ENCODE data around the gene SMARCA1. TPM values are rescaled to one million over a fixed set of nuclear protein-coding genes. Genes with fewer than 3 reads are reported as not detected.

Gene SMARCA1
- total RNA-seq, 1 donor from 2014 or later: 6.8 TPM

GRCh38 chrX:129494887-129495286 lies 28.4 kb downstream of the SMARCA1 start:
- H3K36me3 ChIP-seq (ENCODE audit: control insufficient read depth, insufficient read depth, low read length): no peaks in the 10 kb centered on the region
- H3K4me3 ChIP-seq (ENCODE audit: low read depth, low read length): no peak overlapping the region
- DNase-seq (ENCODE audit: low read depth) (no peak), FAIRE-seq (no peak)
- TF ChIP-seq CTCF (IDR thresholded peaks at IDR 0.05; ENCODE audit: insufficient read depth, low read length, severe bottlenecking): no peak
- no peaks in the 10 kb centered on the region for H3K27me3 ChIP-seq (ENCODE audit: control insufficient read depth, insufficient read depth, low read length)

GRCh38 chrX:129493643-129494042 lies 29.6 kb downstream of the SMARCA1 start:
- no peak for FAIRE-seq

GRCh38 chrX:129490330-129490729 lies 33.0 kb downstream of the SMARCA1 start:
- Histone ChIP-seq H3K27me3 (ENCODE audit: control insufficient read depth, insufficient read depth, low read length) (no peaks in the 10 kb centered on the region), H3K36me3 (ENCODE audit: control insufficient read depth, insufficient read depth, low read length) (no peaks in the 10 kb centered on the region), H3K4me3 (ENCODE audit: low read depth, low read length) (no peak overlapping the region)
- FAIRE-seq (no peak), DNase-seq (ENCODE audit: low read depth) (no peak)
- no peak for TF ChIP-seq CTCF (IDR thresholded peaks at IDR 0.05; ENCODE audit: insufficient read depth, low read length, severe bottlenecking)

More at GRCh38 chrX:129493643-129494042, 29.6 kb downstream of the SMARCA1 start:
- no peaks in the 10 kb centered on the region for H3K36me3 ChIP-seq (ENCODE audit: control insufficient read depth, insufficient read depth, low read length)
- H3K27me3 ChIP-seq (ENCODE audit: control insufficient read depth, insufficient read depth, low read length): no peaks in the 10 kb centered on the region
- TF ChIP-seq CTCF (IDR thresholded peaks at IDR 0.05; ENCODE audit: insufficient read depth, low read length, severe bottlenecking): no peak
- peak; percentile 48 for DNase-seq (ENCODE audit: low read depth)
- H3K4me3 ChIP-seq (ENCODE audit: low read depth, low read length): no peak overlapping the region

GRCh38 chrX:129488359-129488758 lies 34.9 kb downstream of the SMARCA1 start:
- Histone ChIP-seq H3K36me3 (ENCODE audit: control insufficient read depth, insufficient read depth, low read length) (no peaks in the 10 kb centered on the region), H3K27me3 (ENCODE audit: control insufficient read depth, insufficient read depth, low read length) (no peaks in the 10 kb centered on the region), H3K4me3 (ENCODE audit: low read depth, low read length) (no peak overlapping the region)
- DNase-seq (ENCODE audit: low read depth) (no peak), FAIRE-seq (no peak)
- no peak for TF ChIP-seq CTCF (IDR thresholded peaks at IDR 0.05; ENCODE audit: insufficient read depth, low read length, severe bottlenecking)

GRCh38 chrX:129480889-129481288 lies 42.4 kb downstream of the SMARCA1 start:
- no peaks in the 10 kb centered on the region for H3K36me3 ChIP-seq (ENCODE audit: control insufficient read depth, insufficient read depth, low read length)
- H3K4me3 ChIP-seq (ENCODE audit: low read depth, low read length): no peak overlapping the region
- DNase-seq (ENCODE audit: low read depth) (no peak), FAIRE-seq (no peak)
- H3K27me3 ChIP-seq (ENCODE audit: control insufficient read depth, insufficient read depth, low read length): no peaks in the 10 kb centered on the region
- TF ChIP-seq CTCF (IDR thresholded peaks at IDR 0.05; ENCODE audit: insufficient read depth, low read length, severe bottlenecking): no peak

GRCh38 chrX:129478516-129478915 lies 44.8 kb downstream of the SMARCA1 start:
- Histone ChIP-seq H3K27me3 (ENCODE audit: control insufficient read depth, insufficient read depth, low read length) (no peaks in the 10 kb centered on the region), H3K4me3 (ENCODE audit: low read depth, low read length) (no peak overlapping the region), H3K36me3 (ENCODE audit: control insufficient read depth, insufficient read depth, low read length) (no peaks in the 10 kb centered on the region)
- TF ChIP-seq CTCF (IDR thresholded peaks at IDR 0.05; ENCODE audit: insufficient read depth, low read length, severe bottlenecking): no peak
- no peak for DNase-seq (ENCODE audit: low read depth)
- FAIRE-seq: no peak
